Hematopoietic multipotent progenitor cell treated with erythropoietin and hydrocortisone succinate and interleukin-3 and kit ligand, for 4 days (in vitro differentiated cells): ENCODE data around the gene PEX16.
A peak's percentile ranks its signal among the peaks of the same experiment; 100 is the strongest.

Source experiments
- DNase-seq: peaks from one replicate; pipeline ENCODE4 v3.0.0-alpha.2; 2015

Gene PEX16

GRCh38 chr11:45895553-45896259 lies 22.0 kb downstream of the PEX16 start:
- no peak for DNase-seq

GRCh38 chr11:45894555-45895247 lies 23.0 kb downstream of the PEX16 start:
- no peak for DNase-seq

DNA sequence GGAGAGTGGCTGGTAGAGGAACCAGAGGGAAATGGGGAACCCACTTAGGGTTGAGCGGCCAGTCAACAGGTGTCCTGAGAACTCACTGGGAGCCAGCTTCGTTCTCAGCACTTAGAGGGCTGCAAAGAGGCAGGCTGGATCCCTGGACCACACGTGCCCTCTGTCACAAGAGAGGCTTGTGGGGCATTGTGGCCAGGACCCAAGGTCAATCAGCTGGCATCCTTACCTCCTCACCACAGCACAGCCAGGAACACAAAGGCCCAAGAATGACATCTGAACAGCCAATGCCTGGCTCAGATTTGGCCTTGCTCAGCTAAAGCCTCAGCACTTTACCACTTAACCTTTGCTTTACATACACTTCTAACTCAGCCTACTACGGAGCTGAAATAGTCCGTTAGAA lies 24.8 kb downstream of the PEX16 start:
- no peak for DNase-seq

DNA sequence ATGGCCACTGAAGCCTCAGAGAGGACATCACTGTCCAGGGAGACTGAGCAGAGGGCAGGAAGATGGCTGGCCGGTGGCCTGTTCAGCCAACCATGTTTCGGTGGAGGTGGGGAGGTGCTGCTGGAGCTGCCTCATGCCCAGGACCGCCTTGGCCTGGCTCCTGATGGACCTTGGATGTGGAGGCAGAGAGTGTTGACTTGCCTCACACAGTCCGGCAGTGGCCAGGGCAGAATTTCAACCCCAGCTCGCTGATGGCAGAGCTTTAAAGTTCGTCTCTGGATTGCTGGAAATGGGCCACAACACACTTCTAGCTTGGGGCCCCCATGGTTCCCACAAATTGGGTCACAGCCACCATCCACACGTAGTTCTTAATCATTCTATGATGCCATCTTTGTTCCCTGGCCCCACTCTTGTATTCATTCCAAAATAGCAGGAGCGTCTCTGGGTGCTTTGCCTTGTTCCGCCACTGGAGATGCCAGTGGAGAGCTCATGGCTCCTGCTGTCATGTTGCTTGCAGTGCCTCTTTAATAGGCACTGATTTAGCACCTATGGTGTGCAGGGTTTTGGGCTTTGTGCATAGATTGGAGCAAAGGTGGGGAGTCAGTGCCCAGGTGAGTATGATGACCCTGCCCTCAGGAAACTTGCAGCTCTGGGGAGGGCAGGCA lies 26.7 kb downstream of the PEX16 start:
- DNase-seq: no peak

- no peak for DNase-seq
Measured at GRCh38 chr11:45889966-45890365, 27.7 kb downstream of the PEX16 start.

- DNase-seq: no peak
Measured at GRCh38 chr11:45889555-45889954, 28.1 kb downstream of the PEX16 start.

GRCh38 chr11:45887587-45887986 lies 30.1 kb downstream of the PEX16 start:
- DNase-seq: no peak

- no peak for DNase-seq
Measured at GRCh38 chr11:45886816-45887520, 30.7 kb downstream of the PEX16 start.

DNA sequence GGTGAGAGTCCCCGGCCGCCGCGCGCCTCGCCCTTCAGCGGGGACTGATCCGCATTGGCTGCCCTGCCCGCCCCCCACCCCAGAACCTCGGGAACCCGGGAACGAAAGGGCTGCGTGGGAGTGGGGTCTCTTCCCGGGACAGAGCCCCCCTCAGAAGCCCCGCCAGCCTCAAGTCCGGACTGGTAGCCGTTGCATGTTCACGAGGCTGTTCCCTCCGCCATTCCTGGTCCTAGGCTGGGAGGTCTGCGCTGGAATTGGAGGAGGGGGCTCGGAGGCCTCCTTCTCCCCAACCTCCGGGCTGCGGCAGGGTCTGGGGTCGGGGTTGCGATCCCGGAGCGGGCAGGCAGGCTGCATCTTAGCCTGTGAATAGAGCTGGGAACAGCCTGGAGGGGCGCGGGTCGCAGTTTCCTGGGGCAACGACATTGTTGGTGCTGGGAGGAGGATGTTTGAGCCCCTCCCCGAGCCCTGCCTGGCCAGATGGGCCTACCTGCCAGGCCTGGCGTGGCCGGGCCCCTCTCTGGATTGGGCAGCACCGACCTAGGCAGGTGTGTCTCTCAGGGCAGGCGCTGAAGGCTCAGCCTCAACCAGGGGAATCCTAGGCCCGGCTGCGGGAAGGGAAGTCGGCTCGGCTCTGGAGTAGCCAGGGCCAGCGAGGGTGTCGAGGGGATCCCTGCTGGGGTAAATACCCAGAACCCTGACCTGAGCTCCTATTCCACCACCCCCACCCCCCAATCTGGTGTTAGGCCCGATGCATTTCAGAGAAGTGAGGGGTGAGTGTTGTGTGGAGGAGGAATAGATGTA lies 31.6 kb downstream of the PEX16 start:
- no peak for DNase-seq

GRCh38 chr11:45885274-45885920 lies 32.3 kb downstream of the PEX16 start, which contains the start of gene MAPK8IP1:
Gene MAPK8IP1 (plus strand): TSS chr11:45885651. CDS start chr11:45885821, 170 bp downstream.
- DNase-seq: peak; percentile 77

DNA sequence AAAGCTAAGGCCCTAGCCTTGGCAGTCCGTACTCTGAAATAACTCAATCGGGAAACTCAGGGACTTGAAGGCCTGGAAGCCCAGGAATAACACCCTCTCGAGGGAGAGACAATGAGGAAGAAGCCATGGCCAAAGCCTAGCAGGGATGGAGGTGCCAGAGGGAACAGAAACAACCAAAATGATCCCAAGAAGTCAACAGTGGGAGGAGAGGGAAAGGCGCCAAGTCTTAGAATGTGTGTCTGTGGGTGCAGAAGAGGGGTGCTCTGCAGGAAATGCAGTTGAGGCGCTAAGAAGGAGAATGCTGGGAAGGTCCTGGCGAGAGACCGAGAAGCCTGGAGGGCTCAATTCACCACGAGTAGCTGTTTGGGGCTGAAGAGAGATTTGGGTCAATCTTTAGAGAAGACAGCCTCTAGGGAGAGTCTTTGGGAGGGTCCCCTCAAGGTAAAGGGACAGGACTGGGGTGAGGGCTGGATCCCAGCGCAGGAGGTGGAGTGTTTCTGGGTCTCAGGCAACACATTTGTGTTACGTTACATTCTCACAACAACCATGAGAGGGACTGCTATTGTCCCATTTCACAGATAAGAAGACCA lies 33.0 kb downstream of the PEX16 start:
- no peak for DNase-seq

- DNase-seq: no peak
Measured at GRCh38 chr11:45881708-45882368, 35.8 kb downstream of the PEX16 start.

- DNase-seq: no peak
Measured at GRCh38 chr11:45880772-45881570, 36.7 kb downstream of the PEX16 start.

GRCh38 chr11:45879803-45880686 lies 37.6 kb downstream of the PEX16 start:
- no peak for DNase-seq

- no peak for DNase-seq
Measured at GRCh38 chr11:45877845-45878244, 39.8 kb downstream of the PEX16 start.

DNA sequence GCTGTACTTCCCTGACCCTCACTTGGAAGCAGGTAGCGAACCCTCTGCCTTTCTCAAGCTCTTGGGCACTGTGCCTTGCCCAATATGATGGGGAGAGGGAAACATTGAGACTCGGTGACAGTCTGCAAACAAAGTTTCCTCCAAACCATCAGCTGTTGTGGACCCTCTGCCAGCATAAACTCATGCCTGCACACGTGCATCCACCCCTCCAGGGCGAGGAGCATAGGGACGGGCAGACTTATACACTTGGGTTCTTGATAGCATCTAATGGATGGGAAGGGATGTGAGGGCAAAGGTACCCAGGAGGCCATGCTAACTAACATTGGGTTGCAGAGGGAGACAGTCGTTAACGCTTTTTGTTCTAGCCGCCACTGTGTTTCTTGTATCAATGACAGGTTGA lies 40.5 kb downstream of the PEX16 start:
- no peak for DNase-seq

GRCh38 chr11:45876401-45876800 lies 41.3 kb downstream of the PEX16 start:
- DNase-seq: no peak

GRCh38 chr11:45872651-45873356 lies 44.9 kb downstream of the PEX16 start:
- peak; percentile 75 for DNase-seq
